Gastrocnemius medialis (tissue), 4 donors: ENCODE measurements around the gene IDH2.

Experiments
- CTCF ChIP-seq, 5 experiments: fragments of 450-650 bp in 3 of 5; fragments of 200-600 bp in 2 of 5; sonication (generic) in 2 of 5; IDR thresholded peaks in 4 of 5; conservative IDR thresholded peaks in 1 of 5; 1 replicate in 4 of 5; 2 replicates in 1 of 5; pipeline ENCODE4 v1.5.1; 2016 to 2019; ENCODE audit warnings: antibody characterized with exemption in 5 of 5, mild to moderate bottlenecking in 3 of 5, moderate library complexity in 3 of 5
- POLR2A ChIP-seq, 2 donors: fragments of 450-650 bp; IDR thresholded peaks; one replicate each; pipeline ENCODE4 v1.6.1; 2017; ENCODE audit warnings: antibody characterized with exemption in 2 of 2, mild to moderate bottlenecking in 2 of 2, moderate library complexity in 2 of 2

DNA sequence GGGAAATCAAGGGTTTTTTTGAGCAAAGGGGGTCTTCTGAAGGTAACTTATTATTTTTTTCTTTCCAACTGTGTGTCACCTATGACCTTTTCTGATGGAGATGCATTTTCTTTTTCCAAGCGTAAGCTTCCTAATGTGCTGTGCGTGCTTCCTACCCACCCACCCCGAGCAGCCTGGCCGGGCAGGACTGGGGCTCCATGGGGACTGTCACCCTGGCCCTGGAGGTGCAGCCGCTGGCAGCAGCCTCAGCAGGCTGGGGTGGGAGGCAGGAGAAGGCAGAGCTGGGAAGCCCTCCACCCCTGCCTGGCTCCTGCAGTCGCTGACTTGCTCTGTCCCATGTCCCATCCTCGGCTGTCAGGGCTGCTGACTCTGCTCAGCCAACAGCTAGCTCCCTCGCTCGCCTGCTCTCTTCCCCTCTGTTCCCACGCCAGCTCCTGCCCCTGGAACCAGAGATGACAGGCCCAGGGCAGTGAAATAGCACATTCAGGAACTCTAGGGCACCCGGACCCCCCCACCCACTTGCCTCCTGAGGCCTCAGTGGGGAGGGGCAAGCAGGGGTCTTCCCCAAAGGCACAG is 21.4 kb downstream of the IDH2 start:
- TF ChIP-seq POLR2A (IDR thresholded peaks at IDR 0.05), result no peak
- no peak for TF ChIP-seq CTCF (IDR thresholded peaks at IDR 0.05 in 4 of 5, conservative IDR thresholded peaks at IDR 0.05 in 1 of 5)
